IMR-90 (cell line): ENCODE results near the gene CEP63. TPM values are rescaled to one million over a fixed set of nuclear protein-coding genes. Genes with fewer than 3 reads are reported as not detected.
A peak's percentile ranks its signal among the peaks of the same experiment; 100 is the strongest.

Experiments used
- ATAC-seq: fragments of 200-7000 bp; cut with Tn5 transposase; 2 replicates; pipeline ENCODE4 v1.9.1; 2020; ENCODE audit warnings: low read depth, mild to moderate bottlenecking, moderate library complexity
- BruUV-seq: library from RNA; stranded (reverse); fragments of 400-500 nt; replicated peaks from 2 replicates; lab custom pipeline; 2021; lab: Mats Ljungman, UMichigan
- CTCF ChIA-PET: fragments of 300-600 bp; formaldehyde crosslinking; extraction: SDS; loops from one replicate; lab custom pipeline; 2021; ENCODE audit warnings: antibody characterized with exemption; lab: Yijun Ruan, JAX
- POLR2A ChIA-PET: fragments of 300-600 bp; sonication (Branson Sonifier 250); formaldehyde crosslinking; loops from one replicate; lab custom pipeline; 2022; ENCODE audit warnings: antibody characterized with exemption; ENCODE audit not compliant: unreplicated experiment; lab: Charles Lee
- DNase-seq: peaks from one replicate; pipeline ENCODE4 v3.0.0; 2013
- H2AFZ ChIP-seq: replicated peaks from 2 replicates; pipeline ENCODE3; 2013; ENCODE audit warnings: low read length, mild to moderate bottlenecking; ENCODE audit not compliant: poor library complexity
- H2AK5ac ChIP-seq: 2 replicates; pipeline ENCODE4 v1.6.1; 2013; ENCODE audit warnings: low read depth, low read length, inconsistent platforms
- H2AK9ac ChIP-seq: replicated peaks from 2 replicates; pipeline ENCODE3; 2013; ENCODE audit warnings: mild to moderate bottlenecking, low read depth, low read length, moderate library complexity; ENCODE audit not compliant: poor library complexity
- H2BK120ac ChIP-seq: 2 replicates; pipeline ENCODE4 v1.6.1; 2013; ENCODE audit warnings: low read depth, low read length, inconsistent platforms
- H2BK15ac ChIP-seq: 3 replicates; pipeline ENCODE4 v1.6.1; 2013; ENCODE audit warnings: low read depth, low read length, inconsistent platforms
- H2BK20ac ChIP-seq: 2 replicates; pipeline ENCODE4 v1.6.1; 2013; ENCODE audit warnings: low read depth, mild to moderate bottlenecking, inconsistent platforms, low read length, moderate library complexity
- H2BK5ac ChIP-seq: 2 replicates; pipeline ENCODE4 v1.6.1; 2013; ENCODE audit warnings: mild to moderate bottlenecking, low read depth, low read length, inconsistent platforms; ENCODE audit not compliant: poor library complexity, severe bottlenecking
- H3K14ac ChIP-seq: replicated peaks from 2 replicates; pipeline ENCODE4 v1.6.1; 2013; ENCODE audit warnings: low read depth, low read length, inconsistent platforms
- H3K18ac ChIP-seq: 2 replicates; pipeline ENCODE4 v1.6.1; 2013; ENCODE audit warnings: low read depth, low read length, control low read depth
- H3K23ac ChIP-seq: 2 replicates; pipeline ENCODE4 v1.6.1; 2013; ENCODE audit warnings: low read depth, low read length, inconsistent platforms
- H3K27ac ChIP-seq: 2 replicates; pipeline ENCODE4 v1.5.1; 2013; ENCODE audit warnings: mild to moderate bottlenecking, control low read depth, low read length; ENCODE audit not compliant: insufficient read depth
- H3K27me3 ChIP-seq: 2 replicates; pipeline ENCODE4 v1.6.1; 2013; ENCODE audit warnings: low read length; ENCODE audit not compliant: control insufficient read depth, insufficient read depth
- H3K36me3 ChIP-seq: 2 replicates; pipeline ENCODE4 v1.6.1; 2013; ENCODE audit warnings: low read length, mixed read lengths; ENCODE audit not compliant: control insufficient read depth, insufficient read depth
- H3K4ac ChIP-seq: 2 replicates; pipeline ENCODE4 v1.6.1; 2013; ENCODE audit warnings: low read depth, low read length, inconsistent platforms
- H3K4me1 ChIP-seq: 2 replicates; pipeline ENCODE4 v1.6.1; 2013; ENCODE audit warnings: low read length, mixed read lengths; ENCODE audit not compliant: control insufficient read depth, insufficient read depth
- H3K4me2 ChIP-seq: 2 replicates; pipeline ENCODE4 v1.6.1; 2013; ENCODE audit warnings: low read depth, mild to moderate bottlenecking, control low read depth, low read length, moderate library complexity
- H3K4me3 ChIP-seq: 2 replicates; pipeline ENCODE4 v1.5.1; 2013; ENCODE audit warnings: low read depth, mild to moderate bottlenecking, control low read depth, low read length, moderate library complexity; ENCODE audit not compliant: insufficient read depth
- H3K56ac ChIP-seq: 2 replicates; pipeline ENCODE4 v1.6.1; 2013; ENCODE audit warnings: low read length, inconsistent platforms; ENCODE audit not compliant: insufficient read depth; ENCODE audit errors: extremely low read depth
- H3K79me1 ChIP-seq, 2 experiments: 2 replicates each; pipeline ENCODE4 v1.6.1; 2013; ENCODE audit warnings: low read length in 2 of 2, inconsistent platforms in 1 of 2, low read depth in 1 of 2
- H3K9ac ChIP-seq: 2 replicates; pipeline ENCODE4 v1.6.1; 2013; ENCODE audit warnings: low read depth, low read length, control low read depth
- H3K9me1 ChIP-seq: 2 replicates; pipeline ENCODE4 v1.6.1; 2013; ENCODE audit warnings: low read length, inconsistent platforms; ENCODE audit not compliant: insufficient read depth
- H3K9me3 ChIP-seq: 2 replicates; pipeline ENCODE4 v1.6.1; 2013; ENCODE audit warnings: low read length; ENCODE audit not compliant: control insufficient read depth, insufficient read depth
- H4K20me1 ChIP-seq: 2 replicates; pipeline ENCODE4 v1.6.1; 2013; ENCODE audit warnings: low read length, inconsistent platforms; ENCODE audit not compliant: insufficient read depth
- H4K5ac ChIP-seq: 2 replicates; pipeline ENCODE4 v1.6.1; 2013; ENCODE audit warnings: mild to moderate bottlenecking, low read depth, low read length, control low read depth
- H4K8ac ChIP-seq, 2 experiments: 2 replicates each; pipeline ENCODE4 v1.6.1; 2013; ENCODE audit warnings: low read depth in 2 of 2, low read length in 2 of 2, control low read depth in 1 of 2, inconsistent platforms in 1 of 2
- H4K91ac ChIP-seq: 2 replicates; pipeline ENCODE4 v1.6.1; 2013; ENCODE audit warnings: low read depth, low read length, inconsistent platforms; ENCODE audit not compliant: insufficient read depth
- CEBPB ChIP-seq: IDR thresholded peaks from 2 replicates; pipeline ENCODE4 v1.6.1; 2012; ENCODE audit warnings: low read depth, low read length, improper control_type of control experiment
- FOS ChIP-seq: fragments of 150-350 bp; IDR thresholded peaks from 2 replicates; pipeline ENCODE4 v1.6.1; 2016; ENCODE audit warnings: low read depth, low read length
- RCOR1 ChIP-seq: IDR thresholded peaks from 2 replicates; pipeline ENCODE4 v1.6.1; 2012; ENCODE audit warnings: mild to moderate bottlenecking, low read length, improper control_type of control experiment; ENCODE audit not compliant: insufficient replicate concordance
- RFX5 ChIP-seq: IDR thresholded peaks from 2 replicates; pipeline ENCODE4 v1.8.0; 2012; ENCODE audit warnings: low read depth, mild to moderate bottlenecking, low read length, moderate library complexity
- WGBS, 2 experiments: methylation state at CpG; one replicate each; pipeline versions ENCODE4 v1.1.5 to v1.1.7; 2013; ENCODE audit warnings: missing lambda C conversion rate in 2 of 2; ENCODE audit not compliant: insufficient read length in 1 of 2; ENCODE audit errors: extremely low coverage in 2 of 2; 5-methylcytosine and 5-hydroxymethylcytosine counted together
- dilution Hi-C: fragments of 300-500 bp; cut with HindIII; formaldehyde crosslinking; loops from one replicate; pipeline ENCODE4 v1.14.3; 2018; ENCODE audit warnings: low sequenced_read_pairs; ENCODE audit not compliant: unreplicated experiment
- in situ Hi-C: fragments of 300-500 bp; cut with MboI; formaldehyde crosslinking; loops from 3 replicates; pipeline ENCODE4 v1.14.3; 2019; ENCODE audit warnings: low sequenced_read_pairs, inconsistent platforms, mixed read lengths
- intact Hi-C: fragments of 100-400 bp; cut with micrococcal nuclease; formaldehyde crosslinking; loops from 2 replicates; pipeline ENCODE4 v1.10.0; 2022
- polyA plus RNA-seq, 3 experiments: library from polyadenylated mRNA; depleted of rRNA; stranded (reverse); fragments of >200 nt; gene quantifications; 2 replicates each; pipeline ENCODE4 v1.2.3, GENCODE V29; 2012; ENCODE audit warnings: low replicate concordance in 1 of 3
- total RNA-seq: library from RNA; depleted of rRNA; stranded (reverse); fragments of >200 nt; gene quantifications from 2 replicates; pipeline ENCODE4 v1.2.3, GENCODE V29; 2012
- TF ChIP-seq, protein P1 (sequence below): conservative IDR thresholded peaks from 2 replicates; pipeline ENCODE4 v1.5.1; 2012; ENCODE audit warnings: mild to moderate bottlenecking, low read depth, low read length, improper control_type of control experiment
- TF ChIP-seq, protein P2 (sequence below): fragments of 150-350 bp; IDR thresholded peaks from 2 replicates; pipeline ENCODE4 v1.6.1; 2017; ENCODE audit warnings: mild to moderate bottlenecking, antibody characterized with exemption, low read length, low read depth

CEP63 gene
- total and polyA plus RNA-seq, 2 of the 4 experiments (the other 2 are of a cell fraction) = 6.5 to 9.1 TPM

DNA sequence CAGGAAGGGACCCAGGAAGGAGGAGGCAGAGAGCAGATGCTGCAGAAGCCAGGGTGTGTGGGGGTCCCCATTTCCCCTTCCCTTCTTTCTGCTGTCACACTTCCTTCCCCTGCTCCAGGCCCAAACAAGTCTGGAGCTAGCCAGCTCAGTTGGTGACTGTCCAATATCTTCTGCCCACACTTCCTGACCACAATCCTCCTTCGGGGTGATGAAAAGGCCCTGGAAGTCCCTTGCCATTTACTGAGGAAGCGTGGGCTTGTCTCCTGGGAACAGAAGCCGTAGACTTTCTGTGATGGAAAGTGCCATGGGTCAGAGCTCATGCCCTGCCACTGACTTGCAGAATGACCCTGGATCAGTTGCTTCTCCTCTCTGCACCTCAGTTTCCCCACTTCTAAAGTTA is 39.1 kb upstream of the CEP63 start:
- intact Hi-C loops (loop anchor here (5.0 kb wide), 1 partner anchor 74 kb away; the partner anchor contains the start of gene AMOTL2), dilution Hi-C loops (no loop called here), in situ Hi-C loops (no loop called here)
- Histone ChIP-seq H4K20me1 (no peaks in the 10 kb centered on the region), H3K18ac (peak overlapping the region; percentile 61; the same call in 1 of the 2 replicates), H3K9me3 (no peaks in the 10 kb centered on the region), H3K4me2 (no peak overlapping the region), H2AK9ac (no peak overlapping the region), H2BK15ac (peak overlapping the region; percentile 39; the same call in 1 of the 3 replicates), H3K79me1 (peaks cover 3 to 9% of the 10 kb centered on the region in 2 experiments; a peak in 2 of 4 replicates), H3K9ac (no peak overlapping the region), H4K5ac (peak overlapping the region; percentile 60; the same call in 1 of the 2 replicates), H2BK5ac (peak overlapping the region; percentile 57), H3K14ac (peak overlapping the region; percentile 46), H2BK20ac (peak overlapping the region; percentile 68), H2AFZ (peak overlapping the region; percentile 64), H3K23ac (peak overlapping the region; percentile 6; the same call in 1 of the 2 replicates), H3K4me3 (no peak overlapping the region), H3K27me3 (no peaks in the 10 kb centered on the region), H4K8ac (peak overlapping the region in 1 of 2 experiments; percentile 54; a peak in 2 of 4 replicates), H3K9me1 (peaks cover 15% of the 10 kb centered on the region), H3K36me3 (no peaks in the 10 kb centered on the region), H2AK5ac (peak overlapping the region; percentile 63), H3K27ac (no peak overlapping the region), H3K4me1 (peaks cover 18% of the 10 kb centered on the region), H4K91ac (peak overlapping the region; percentile 48), H3K56ac (no peak overlapping the region), H3K4ac (peak overlapping the region; percentile 78), H2BK120ac (peak overlapping the region; percentile 83)
- TF ChIP-seq, protein P1, sequence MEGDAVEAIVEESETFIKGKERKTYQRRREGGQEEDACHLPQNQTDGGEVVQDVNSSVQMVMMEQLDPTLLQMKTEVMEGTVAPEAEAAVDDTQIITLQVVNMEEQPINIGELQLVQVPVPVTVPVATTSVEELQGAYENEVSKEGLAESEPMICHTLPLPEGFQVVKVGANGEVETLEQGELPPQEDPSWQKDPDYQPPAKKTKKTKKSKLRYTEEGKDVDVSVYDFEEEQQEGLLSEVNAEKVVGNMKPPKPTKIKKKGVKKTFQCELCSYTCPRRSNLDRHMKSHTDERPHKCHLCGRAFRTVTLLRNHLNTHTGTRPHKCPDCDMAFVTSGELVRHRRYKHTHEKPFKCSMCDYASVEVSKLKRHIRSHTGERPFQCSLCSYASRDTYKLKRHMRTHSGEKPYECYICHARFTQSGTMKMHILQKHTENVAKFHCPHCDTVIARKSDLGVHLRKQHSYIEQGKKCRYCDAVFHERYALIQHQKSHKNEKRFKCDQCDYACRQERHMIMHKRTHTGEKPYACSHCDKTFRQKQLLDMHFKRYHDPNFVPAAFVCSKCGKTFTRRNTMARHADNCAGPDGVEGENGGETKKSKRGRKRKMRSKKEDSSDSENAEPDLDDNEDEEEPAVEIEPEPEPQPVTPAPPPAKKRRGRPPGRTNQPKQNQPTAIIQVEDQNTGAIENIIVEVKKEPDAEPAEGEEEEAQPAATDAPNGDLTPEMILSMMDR = no peak
- TF ChIP-seq RCOR1 (no peak), CEBPB (no peak), FOS (no peak), RFX5 (no peak)
- TF ChIP-seq, protein P2, sequence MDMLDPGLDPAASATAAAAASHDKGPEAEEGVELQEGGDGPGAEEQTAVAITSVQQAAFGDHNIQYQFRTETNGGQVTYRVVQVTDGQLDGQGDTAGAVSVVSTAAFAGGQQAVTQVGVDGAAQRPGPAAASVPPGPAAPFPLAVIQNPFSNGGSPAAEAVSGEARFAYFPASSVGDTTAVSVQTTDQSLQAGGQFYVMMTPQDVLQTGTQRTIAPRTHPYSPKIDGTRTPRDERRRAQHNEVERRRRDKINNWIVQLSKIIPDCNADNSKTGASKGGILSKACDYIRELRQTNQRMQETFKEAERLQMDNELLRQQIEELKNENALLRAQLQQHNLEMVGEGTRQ = no peak
- ChIA-PET POLR2A (interaction anchor here (0.9 kb wide), 2 partner anchors 10 to 76 kb away, joined by 3 to 4 read pairs; no protein-coding TSS in a partner anchor), CTCF (interaction anchor here (1.5 kb wide), 1 partner anchor 116 kb away, joined by 4 read pairs; no protein-coding TSS in a partner anchor)
- ATAC-seq = no peak
- BruUV-seq = no TSS peak
- no CpG with 5 or more reads among the region's 3 CpGs for WGBS, 2 experiments
- DNase-seq = peak; percentile 68
